Heart left ventricle (tissue), 16 donors: ENCODE measurements around the gene RTN3. TPM values are rescaled to one million over a fixed set of nuclear protein-coding genes. Genes with fewer than 3 reads are reported as not detected.

Source experiments
- ATAC-seq, 4 donors: fragments of 200-7000 bp; cut with Tn5 transposase; one replicate each; pipeline ENCODE4 v1.9.1; 2020 to 2022; ENCODE audit warnings: moderate library complexity in 4 of 4, mild to moderate bottlenecking in 3 of 4, moderate number of reproducible peaks in 1 of 4
- DNase-seq, 5 donors: peaks; one replicate each; pipeline ENCODE4 v3.0.0-alpha.2; 2020
- H3K27ac ChIP-seq, 12 donors: fragments of 200-600 bp; sonication (generic) in 4 of 12; one replicate each; pipeline versions ENCODE4 v1.5.0 to v1.8.0; 2016 to 2022; ENCODE audit warnings: mild to moderate bottlenecking in 2 of 12
- H3K27me3 ChIP-seq, 9 donors: fragments of 200-600 bp; sonication (generic) in 2 of 9; one replicate each; pipeline versions ENCODE4 v1.5.1 to v1.8.0; 2016 to 2022; ENCODE audit warnings: mild to moderate bottlenecking in 3 of 9
- H3K36me3 ChIP-seq, 9 donors: fragments of 200-600 bp; sonication (generic) in 2 of 9; one replicate each; pipeline versions ENCODE4 v1.5.0 to v1.8.0; 2018 to 2022; ENCODE audit warnings: mild to moderate bottlenecking in 2 of 9
- H3K4me1 ChIP-seq, 12 donors: fragments of 200-600 bp; sonication (generic) in 4 of 12; one replicate each; pipeline versions ENCODE4 v1.5.0 to v1.8.0; 2016 to 2022; ENCODE audit warnings: mild to moderate bottlenecking in 3 of 12
- H3K4me3 ChIP-seq, 12 donors: fragments of 200-600 bp; sonication (generic) in 4 of 12; one replicate each; pipeline versions ENCODE4 v1.5.0 to v1.8.0; 2017 to 2022; ENCODE audit warnings: mild to moderate bottlenecking in 9 of 12, moderate library complexity in 4 of 12
- H3K9me3 ChIP-seq, 12 donors: fragments of 200-600 bp; sonication (generic) in 4 of 12; one replicate each; pipeline versions ENCODE4 v1.5.0 to v1.8.0; 2016 to 2022; ENCODE audit warnings: mild to moderate bottlenecking in 1 of 12
- POLR2A ChIP-seq, 2 donors: fragments of 450-650 bp; IDR thresholded peaks; one replicate each; pipeline ENCODE4 v1.6.1; 2017; ENCODE audit warnings: antibody characterized with exemption in 2 of 2, mild to moderate bottlenecking in 2 of 2, moderate library complexity in 2 of 2
- WGBS, 4 donors: extraction: QIAGEN DNeasy Blood & Tissue Kit in 2 of 4; methylation state at CpG; one replicate each; pipeline versions ENCODE4 v1.1.5 to v1.1.7; 2013 to 2018; 5-methylcytosine and 5-hydroxymethylcytosine counted together
- intact Hi-C, 10 donors: fragments of 100-400 bp; cut with DNase I; formaldehyde crosslinking; loops; one replicate each; pipeline versions ENCODE4 v1.11.1 to v1.14.2; 2022
- polyA plus RNA-seq, 2 donors: library from polyadenylated mRNA; stranded (reverse); fragments of 200-250 nt; gene quantifications; one replicate each; pipeline ENCODE4 v1.2.3, GENCODE V29; 2013
- total RNA-seq, 9 donors: library from RNA; depleted of rRNA in 2 of 9; stranded (reverse); fragments of >200 nt in 2 of 9; fragmentation: NEBNext Ultra II Directional in 3 of 9; extraction: Animal tissue kit (Norgen Biotek cat#: 25700) in 3 of 9; gene quantifications; one replicate each; pipeline versions ENCODE4 v1.1.0 to v1.2.4, GENCODE V29; 2016 to 2023
- TF ChIP-seq, protein P1 (sequence below), 12 donors: fragments of 200-600 bp; sonication (generic) in 4 of 12; IDR thresholded peaks; one replicate each; pipeline versions ENCODE4 v1.5.0 to v1.8.0; 2018 to 2022; ENCODE audit warnings: antibody characterized with exemption in 12 of 12, mild to moderate bottlenecking in 5 of 12
- donor health status: ischemic (EF 13 %, LVEDD 7.1; RV severe dilation, severe dysfunction).
- donor health status: healthy with polysubstance abuse.
- donor health status: DM: no; HTN: yes; CAD: no.
- donor health status: DM: no; HTN: no; CAD: no.
- donor health status: ischemic (EF 25% LVEDD 6.9; RV normal size, moderate dysfunction).
- donor health status: ischemic (EF 25% LVEDD 5.7; RV mildly dilated, moderate dysfunction).
- donor health status: healthy.
- donor health status: DM: yes; HTN: yes; CAD: no.
- donor health status: ischemic (EF 35%, LVEDD 5.7; RV mildly dilated, moderate dysfunction).
- donor health status: nonischemic (EF 11% LVEDD 7.7; RV severe dilation, severe dysfunction).
- donor health status: DM: yes; HTN: yes; CAD: no.
- donor health status: PGD.
- donor health status: ischemic (EF 29% LVEDD 5.4; RV normal size, mild dysfunction).
- donor health status: nonischemic (EF 23%, LVEDD 6.1; RV moderate dilation, normal function).

RTN3 gene
- total and polyA plus RNA-seq, 11 donors: 31.2 to 82.9 (median 65.9) TPM

DNA sequence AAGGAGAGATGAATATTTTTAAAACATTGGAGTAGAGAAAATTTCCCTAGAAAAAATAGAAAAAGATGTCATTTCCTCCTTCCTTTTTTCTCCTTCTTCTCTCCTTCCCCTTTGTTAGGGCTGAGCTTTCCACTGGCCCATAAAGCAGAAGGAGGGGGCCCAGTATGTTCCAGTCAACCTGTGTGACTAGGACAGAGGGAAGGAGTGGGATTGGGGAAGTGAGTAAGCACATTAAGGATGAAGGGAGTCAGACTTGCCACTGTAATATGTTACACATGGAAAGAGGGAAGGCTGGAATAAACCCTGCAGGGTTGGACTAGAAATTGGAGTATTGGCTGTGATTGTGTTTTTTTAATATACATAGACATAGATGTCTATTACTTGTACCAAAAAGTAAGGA lies 111.9 kb downstream of the RTN3 start:
- DNase-seq (no peak), ATAC-seq (no peak)
- Histone ChIP-seq H3K9me3 (peaks cover 0 to 24% (median 18%) of the 10 kb centered on the region in 12 donors), H3K4me1 (no peaks in the 10 kb centered on the region), H3K4me3 (no peak overlapping the region), H3K27ac (no peak overlapping the region), H3K27me3 (no peaks in the 10 kb centered on the region), H3K36me3 (no peaks in the 10 kb centered on the region)
- TF ChIP-seq, protein P1, sequence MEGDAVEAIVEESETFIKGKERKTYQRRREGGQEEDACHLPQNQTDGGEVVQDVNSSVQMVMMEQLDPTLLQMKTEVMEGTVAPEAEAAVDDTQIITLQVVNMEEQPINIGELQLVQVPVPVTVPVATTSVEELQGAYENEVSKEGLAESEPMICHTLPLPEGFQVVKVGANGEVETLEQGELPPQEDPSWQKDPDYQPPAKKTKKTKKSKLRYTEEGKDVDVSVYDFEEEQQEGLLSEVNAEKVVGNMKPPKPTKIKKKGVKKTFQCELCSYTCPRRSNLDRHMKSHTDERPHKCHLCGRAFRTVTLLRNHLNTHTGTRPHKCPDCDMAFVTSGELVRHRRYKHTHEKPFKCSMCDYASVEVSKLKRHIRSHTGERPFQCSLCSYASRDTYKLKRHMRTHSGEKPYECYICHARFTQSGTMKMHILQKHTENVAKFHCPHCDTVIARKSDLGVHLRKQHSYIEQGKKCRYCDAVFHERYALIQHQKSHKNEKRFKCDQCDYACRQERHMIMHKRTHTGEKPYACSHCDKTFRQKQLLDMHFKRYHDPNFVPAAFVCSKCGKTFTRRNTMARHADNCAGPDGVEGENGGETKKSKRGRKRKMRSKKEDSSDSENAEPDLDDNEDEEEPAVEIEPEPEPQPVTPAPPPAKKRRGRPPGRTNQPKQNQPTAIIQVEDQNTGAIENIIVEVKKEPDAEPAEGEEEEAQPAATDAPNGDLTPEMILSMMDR (IDR thresholded peaks at IDR 0.05): no peak
- no peak for TF ChIP-seq POLR2A (IDR thresholded peaks at IDR 0.05)
- intact Hi-C loops: no loop called here

DNA sequence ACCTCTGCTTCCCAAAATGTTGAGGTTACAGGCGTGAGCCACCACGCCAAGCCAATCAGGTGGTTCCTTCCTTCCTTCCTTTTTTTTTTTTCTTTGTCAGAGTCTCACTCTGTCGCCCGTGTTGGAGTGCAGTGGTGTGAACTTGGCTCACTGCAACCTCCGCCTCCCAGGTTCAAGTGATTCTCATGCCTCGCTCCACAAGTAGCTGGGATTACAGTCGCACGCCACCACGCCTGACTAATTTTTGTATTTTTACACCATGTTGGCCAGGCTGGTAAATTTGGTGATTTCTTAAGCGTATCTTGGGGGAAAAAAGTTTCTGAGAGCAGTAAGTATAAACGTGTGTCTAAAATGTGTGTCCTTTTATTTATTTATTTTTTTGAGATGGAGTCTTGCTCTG lies 113.8 kb downstream of the RTN3 start:
- intact Hi-C loops: no loop called here
- ATAC-seq: no peak
- no peaks in the 10 kb centered on the region for H3K27me3 ChIP-seq
- DNase-seq: no peak
- H3K36me3 ChIP-seq: no peaks in the 10 kb centered on the region
- peaks cover 0 to 24% (median 18%) of the 10 kb centered on the region in 12 donors for H3K9me3 ChIP-seq
- WGBS, 4 donors: 76 to 85% (median 81%) methylated on average over 11 of the region's 11 CpGs
- H3K4me1 ChIP-seq: no peaks in the 10 kb centered on the region
- H3K4me3 ChIP-seq: no peak overlapping the region
- TF ChIP-seq, protein P1 (IDR thresholded peaks at IDR 0.05): no peak
- TF ChIP-seq POLR2A (IDR thresholded peaks at IDR 0.05): no peak
- no peak overlapping the region for H3K27ac ChIP-seq

DNA sequence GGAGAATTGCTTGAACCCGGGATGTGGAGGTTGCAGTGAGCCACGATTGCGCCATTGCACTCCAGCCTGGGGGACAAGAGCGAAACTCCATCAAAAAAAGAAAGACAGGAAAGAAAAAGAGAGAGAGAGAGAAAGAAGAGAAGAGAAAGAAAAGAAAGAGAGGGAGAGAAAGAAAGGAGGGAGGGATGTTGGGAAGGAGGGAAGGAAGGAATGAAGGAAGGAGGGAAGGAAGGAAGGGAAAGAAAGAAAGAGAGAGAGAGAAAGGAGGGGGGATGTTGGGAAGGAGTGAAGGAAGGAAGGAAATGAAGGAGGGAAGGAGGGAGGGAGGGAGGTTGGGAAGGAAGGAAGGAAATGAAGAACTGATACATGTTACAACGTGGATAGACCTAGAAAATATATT lies 119.6 kb downstream of the RTN3 start:
- 85 to 91% (median 86%) methylated on average over 5 of the region's 5 CpGs for WGBS, 4 donors

DNA sequence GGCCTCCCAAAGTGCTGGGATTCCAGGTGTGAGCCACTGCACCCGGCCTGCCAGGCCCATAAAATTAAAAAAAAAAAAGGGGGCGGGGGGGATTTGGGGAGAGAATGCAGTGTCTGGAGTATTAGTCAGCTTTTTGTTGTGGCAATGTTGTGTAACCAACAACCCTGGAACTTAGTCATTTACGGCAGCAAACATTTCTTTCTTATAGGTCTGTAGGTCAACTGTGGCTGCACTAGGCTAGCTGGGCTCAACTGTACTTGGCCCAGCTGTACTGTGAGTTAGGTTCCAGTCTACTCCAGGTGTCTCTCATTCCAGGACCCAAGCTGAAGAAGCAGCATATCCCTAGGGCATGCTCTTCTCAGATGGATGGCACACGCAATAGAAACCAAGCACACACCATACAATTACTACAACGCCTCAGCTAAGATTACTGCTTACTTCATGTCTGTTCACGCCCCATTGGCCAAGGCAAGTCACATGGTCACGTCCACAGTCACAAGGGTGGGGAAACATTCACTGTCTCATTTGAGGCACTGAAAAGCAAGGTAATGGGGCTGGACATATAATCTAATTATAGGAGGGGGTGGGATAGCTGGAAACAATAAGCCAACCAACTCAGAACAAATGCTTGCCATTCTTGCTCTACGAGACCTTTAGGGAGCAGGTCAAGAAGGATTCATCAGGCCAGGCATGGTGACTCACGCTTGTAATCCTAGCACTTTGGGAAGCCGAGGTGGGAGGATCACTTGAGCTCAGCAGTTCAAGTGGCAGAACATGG lies 121.5 kb downstream of the RTN3 start:
- Histone ChIP-seq H3K4me3 (no peak overlapping the region), H3K27me3 (no peaks in the 10 kb centered on the region), H3K9me3 (no peaks in the 10 kb centered on the region), H3K27ac (no peak overlapping the region), H3K36me3 (no peaks in the 10 kb centered on the region), H3K4me1 (peaks cover 0 to 7% (median 0%) of the 10 kb centered on the region in 12 donors)
- no peak for ATAC-seq
- intact Hi-C loops: no loop called here
- WGBS, 4 donors: 89 to 94% (median 91%) methylated on average over 10 of the region's 10 CpGs
- no peak for TF ChIP-seq POLR2A (IDR thresholded peaks at IDR 0.05)
- TF ChIP-seq, protein P1 (IDR thresholded peaks at IDR 0.05): no peak
- no peak for DNase-seq

More for the DNA sequence above, 119.6 kb downstream of the RTN3 start:
- Histone ChIP-seq H3K27ac (no peak overlapping the region), H3K36me3 (no peaks in the 10 kb centered on the region), H3K4me3 (no peak overlapping the region), H3K9me3 (no peaks in the 10 kb centered on the region), H3K27me3 (no peaks in the 10 kb centered on the region), H3K4me1 (peaks cover 0 to 5% (median 0%) of the 10 kb centered on the region in 12 donors)
- intact Hi-C loops: no loop called here
- no peak for TF ChIP-seq POLR2A (IDR thresholded peaks at IDR 0.05)
- TF ChIP-seq, protein P1 (IDR thresholded peaks at IDR 0.05): no peak
- DNase-seq (no peak), ATAC-seq (no peak)
